CD4-positive, alpha-beta T cell treated with Interleukin-21 for 1 hour (primary cell): ENCODE results near the gene ALG11.
"Not testable (repeated sequence)": the region's sequence is repeated elsewhere in the genome, so short reads cannot be mapped to it uniquely, and the experiment has no call there.

ENCODE experiments used
- DNase-seq: peaks from one replicate; pipeline ENCODE4 v3.0.0-alpha.2; 2020

ALG11 gene

GRCh38 chr13:52030401-52030800 is 18.2 kb downstream of the ALG11 start:
- not testable (repeated sequence) for DNase-seq

GRCh38 chr13:52033039-52033438 is 20.8 kb downstream of the ALG11 start:
- no peak for DNase-seq

- DNase-seq, result no peak
These were observed 22.5 kb downstream of the ALG11 start for GRCh38 chr13:52034616-52035226.

GRCh38 chr13:52036037-52036436 is 23.8 kb downstream of the ALG11 start:
- DNase-seq, result no peak

GRCh38 chr13:52043675-52044074 is 31.5 kb downstream of the ALG11 start:
- no peak for DNase-seq

GRCh38 chr13:52047463-52047862 is 35.3 kb downstream of the ALG11 start:
- no peak for DNase-seq

GRCh38 chr13:52048516-52048915 is 36.3 kb downstream of the ALG11 start:
- DNase-seq, result no peak

GRCh38 chr13:52051400-52051799 is 39.2 kb downstream of the ALG11 start:
- DNase-seq, result no peak

- DNase-seq, result no peak
These were observed 41.3 kb downstream of the ALG11 start for GRCh38 chr13:52053460-52053859.

GRCh38 chr13:52061064-52061463 is 48.9 kb downstream of the ALG11 start:
- DNase-seq, result not testable (repeated sequence)

GRCh38 chr13:52061587-52061986 is 49.4 kb downstream of the ALG11 start:
- DNase-seq, result no peak

- DNase-seq, result no peak
These were observed 55.0 kb downstream of the ALG11 start for GRCh38 chr13:52067237-52067636.

GRCh38 chr13:52070929-52071523 is 58.8 kb downstream of the ALG11 start:
- peak; percentile 2 for DNase-seq
